ENCODE results near the gene UIMC1. TPM values are rescaled to one million over a fixed set of nuclear protein-coding genes. Genes with fewer than 3 reads are reported as not detected.

The UIMC1 gene
- total RNA-seq, 2 experiments from 2014 or later, result 42.7 to 78.5 TPM

DNA sequence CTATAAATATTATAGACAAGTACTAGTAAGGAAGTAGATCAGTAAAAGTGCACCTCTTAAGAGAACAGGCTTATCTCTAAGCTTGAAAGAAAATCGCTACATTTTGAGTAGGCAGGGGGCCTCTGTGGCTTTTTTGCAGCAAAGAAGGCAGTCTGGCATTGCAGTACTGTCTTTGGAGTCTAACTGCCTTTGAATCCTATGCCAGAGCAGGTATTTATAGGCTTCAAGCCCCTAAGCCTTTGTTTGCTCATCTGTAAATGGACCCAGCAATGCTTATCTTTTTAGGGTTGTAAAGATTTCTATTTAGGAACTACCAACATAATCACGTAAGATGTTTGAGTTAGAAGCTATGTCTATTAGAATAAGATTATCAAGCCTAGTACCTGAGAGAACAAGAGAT, 83.8 kb downstream of the UIMC1 start:
- no peak overlapping the region for H3K4me3 ChIP-seq (ENCODE audit: low read depth, low read length, poor library complexity, severe bottlenecking)
- no peak overlapping the region for H2AFZ ChIP-seq (ENCODE audit: low read length)
- H3K36me3 ChIP-seq (ENCODE audit: insufficient read depth, low read length), result peaks cover 53% of the 10 kb centered on the region
- H4K20me1 ChIP-seq (ENCODE audit: insufficient read depth, low read length), result no peaks in the 10 kb centered on the region; the same call in 1 of the 2 replicates
- H3K79me2 ChIP-seq (ENCODE audit: insufficient read depth, low read depth, low read length), result no peaks in the 10 kb centered on the region
- no peak for TF ChIP-seq CTCF (conservative IDR thresholded peaks at IDR 0.05; ENCODE audit: low read length)
- TF ChIP-seq EZH2phosphoT487 (IDR thresholded peaks at IDR 0.05; ENCODE audit: borderline replicate concordance, low read depth, low read length), result no peak
- ChIA-PET CTCF (ENCODE audit: unreplicated experiment) (no interaction called here), POLR2A (interaction anchor here (1.7 kb wide), 1 partner anchor 16 kb away, joined by 4 read pairs; no protein-coding TSS in a partner anchor)
- no peaks in the 10 kb centered on the region for H3K9me3 ChIP-seq (ENCODE audit: low read length)
- H3K4me1 ChIP-seq (ENCODE audit: insufficient read depth, low read length, poor library complexity, severe bottlenecking), result no peaks in the 10 kb centered on the region
- intact Hi-C loops (cut with micrococcal nuclease; ENCODE audit: unreplicated experiment), result no loop called here
- H3K4me2 ChIP-seq (ENCODE audit: low read length), result no peak overlapping the region
- BruUV-seq (replicated peaks), result no TSS peak
- H3K9me2 ChIP-seq (ENCODE audit: insufficient read depth, low read length), result no peaks in the 10 kb centered on the region
- H3K27ac ChIP-seq (ENCODE audit: low read depth, low read length, poor library complexity, severe bottlenecking), result no peak overlapping the region
- no peak for DNase-seq (ENCODE audit: low spot score)

- no peak overlapping the region for H3K27ac ChIP-seq (ENCODE audit: low read depth, low read length, poor library complexity, severe bottlenecking)
- H3K4me3 ChIP-seq (ENCODE audit: low read depth, low read length, poor library complexity, severe bottlenecking), result no peak overlapping the region
- no peak for DNase-seq (ENCODE audit: low spot score)
- no peaks in the 10 kb centered on the region for H3K9me2 ChIP-seq (ENCODE audit: insufficient read depth, low read length)
- H3K4me1 ChIP-seq (ENCODE audit: insufficient read depth, low read length, poor library complexity, severe bottlenecking), result no peaks in the 10 kb centered on the region
- TF ChIP-seq EZH2phosphoT487 (IDR thresholded peaks at IDR 0.05; ENCODE audit: borderline replicate concordance, low read depth, low read length), result no peak
- intact Hi-C loops (cut with micrococcal nuclease; ENCODE audit: unreplicated experiment), result no loop called here
- peaks cover 54% of the 10 kb centered on the region for H3K36me3 ChIP-seq (ENCODE audit: insufficient read depth, low read length)
- no peaks in the 10 kb centered on the region for H3K9me3 ChIP-seq (ENCODE audit: low read length)
- ChIA-PET POLR2A (interaction anchor here (0.7 to 1.7 kb wide), 2 partner anchors 17 to 386 kb away, joined by 3 to 4 read pairs; no protein-coding TSS in a partner anchor), CTCF (ENCODE audit: unreplicated experiment) (no interaction called here)
- no peak overlapping the region for H3K4me2 ChIP-seq (ENCODE audit: low read length)
- no peaks in the 10 kb centered on the region for H3K79me2 ChIP-seq (ENCODE audit: insufficient read depth, low read depth, low read length)
- no peaks in the 10 kb centered on the region; the same call in 1 of the 2 replicates for H4K20me1 ChIP-seq (ENCODE audit: insufficient read depth, low read length)
- no peak overlapping the region for H2AFZ ChIP-seq (ENCODE audit: low read length)
- no TSS peak for BruUV-seq (replicated peaks)
Measured at GRCh38 chr5:176921714-176922113, 84.9 kb downstream of the UIMC1 start.

DNA sequence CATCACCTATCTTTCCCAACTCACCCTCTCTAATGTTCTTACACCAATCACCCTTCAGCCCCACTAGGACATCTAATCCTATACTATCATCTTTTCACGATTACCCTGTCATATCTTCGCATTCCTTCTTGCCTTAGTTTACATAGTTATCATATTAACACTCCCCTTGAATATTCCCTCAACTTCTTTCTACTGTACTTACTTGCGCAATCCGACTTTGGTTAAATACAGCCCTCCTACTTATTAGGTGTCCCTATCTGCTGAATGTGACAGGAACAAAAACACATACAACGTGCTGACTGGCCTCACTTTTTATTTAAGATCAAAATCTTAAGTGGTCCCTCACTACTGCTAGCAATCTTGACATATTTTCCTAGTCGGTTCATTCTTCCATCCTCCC, 88.0 kb downstream of the UIMC1 start:
- Histone ChIP-seq H3K27ac (ENCODE audit: low read depth, low read length, poor library complexity, severe bottlenecking) (no peak overlapping the region), H3K36me3 (ENCODE audit: insufficient read depth, low read length) (peaks cover 59% of the 10 kb centered on the region), H3K4me2 (ENCODE audit: low read length) (no peak overlapping the region), H3K9me3 (ENCODE audit: low read length) (no peaks in the 10 kb centered on the region), H2AFZ (ENCODE audit: low read length) (no peak overlapping the region), H4K20me1 (ENCODE audit: insufficient read depth, low read length) (no peaks in the 10 kb centered on the region; the same call in 1 of the 2 replicates), H3K9me2 (ENCODE audit: insufficient read depth, low read length) (no peaks in the 10 kb centered on the region), H3K79me2 (ENCODE audit: insufficient read depth, low read depth, low read length) (no peaks in the 10 kb centered on the region), H3K4me1 (ENCODE audit: insufficient read depth, low read length, poor library complexity, severe bottlenecking) (no peaks in the 10 kb centered on the region), H3K4me3 (ENCODE audit: low read depth, low read length, poor library complexity, severe bottlenecking) (no peak overlapping the region)
- no peak for TF ChIP-seq EZH2phosphoT487 (IDR thresholded peaks at IDR 0.05; ENCODE audit: borderline replicate concordance, low read depth, low read length)
- TF ChIP-seq CTCF (conservative IDR thresholded peaks at IDR 0.05; ENCODE audit: low read length), result no peak
- intact Hi-C loops (cut with micrococcal nuclease; ENCODE audit: unreplicated experiment), result no loop called here
- CTCF ChIA-PET (ENCODE audit: unreplicated experiment), result no interaction called here
- BruUV-seq (replicated peaks), result no TSS peak
- POLR2A ChIA-PET, result no interaction called here
- no peak for DNase-seq (ENCODE audit: low spot score)
